Right renal pelvis (tissue), 4 donors: ENCODE results near the gene MX1. TPM values are rescaled to one million over a fixed set of nuclear protein-coding genes. Genes with fewer than 3 reads are reported as not detected.

Experiments used
- DNase-seq, 4 donors: peaks; one replicate each; pipeline ENCODE4 v3.0.0-alpha.2; 2013; ENCODE audit warnings: low read depth in 4 of 4, low spot score in 3 of 4, missing footprints in 1 of 4
- polyA plus RNA-seq, 4 donors: library from polyadenylated mRNA; unstranded; fragments of 120-200 nt; gene quantifications; one replicate each; pipeline ENCODE4 v1.2.1, GENCODE V29; 2013; ENCODE audit not compliant: insufficient read length in 4 of 4

Gene MX1
- polyA plus RNA-seq, 4 donors = 6.4 to 9.7 (median 8.6) TPM

GRCh38 chr21:41431788-41432548 is 5.9 kb downstream of the MX1 start:
- no peak for DNase-seq

- no peak for DNase-seq
Observed at GRCh38 chr21:41432562-41433460, 6.8 kb downstream of the MX1 start.

GRCh38 chr21:41433566-41433965 is 7.5 kb downstream of the MX1 start:
- no peak for DNase-seq

GRCh38 chr21:41435706-41436105 is 9.7 kb downstream of the MX1 start:
- no peak for DNase-seq

GRCh38 chr21:41437729-41438128 is 11.7 kb downstream of the MX1 start:
- no peak for DNase-seq

GRCh38 chr21:41438425-41439113 is 12.5 kb downstream of the MX1 start:
- DNase-seq = no peak

GRCh38 chr21:41439248-41439647 is 13.2 kb downstream of the MX1 start:
- DNase-seq = no peak

GRCh38 chr21:41441546-41441945 is 15.5 kb downstream of the MX1 start:
- no peak for DNase-seq

GRCh38 chr21:41442481-41443186 is 16.6 kb downstream of the MX1 start:
- DNase-seq = no peak

GRCh38 chr21:41443562-41443961 is 17.5 kb downstream of the MX1 start:
- no peak for DNase-seq

GRCh38 chr21:41444703-41445464 is 18.8 kb downstream of the MX1 start:
- no peak for DNase-seq

GRCh38 chr21:41445465-41445862 is 19.4 kb downstream of the MX1 start:
- peak in 1 of 4 donors; percentile 20 for DNase-seq

- no peak for DNase-seq
Observed at GRCh38 chr21:41446586-41446985, 20.5 kb downstream of the MX1 start.

- DNase-seq = no peak
Observed at GRCh38 chr21:41447356-41447755, 21.3 kb downstream of the MX1 start.

GRCh38 chr21:41449613-41450012 is 23.6 kb downstream of the MX1 start:
- no peak for DNase-seq

- no peak for DNase-seq
Observed at GRCh38 chr21:41451753-41452676, 26.0 kb downstream of the MX1 start.

GRCh38 chr21:41453198-41453597 is 27.2 kb downstream of the MX1 start:
- no peak for DNase-seq

GRCh38 chr21:41453761-41454160 is 27.7 kb downstream of the MX1 start:
- DNase-seq = no peak

- no peak for DNase-seq
Observed at GRCh38 chr21:41458121-41458520, 32.1 kb downstream of the MX1 start.
